CD8-positive, alpha-beta memory T cell (primary cell): ENCODE measurements around the gene ARHGAP45. TPM values are rescaled to one million over a fixed set of nuclear protein-coding genes. Genes with fewer than 3 reads are reported as not detected.

Source experiments
- CTCF ChIA-PET: fragments of 350-600 bp; sonication (Branson Sonifier 250); formaldehyde crosslinking; loops from one replicate; lab custom pipeline; 2021; ENCODE audit warnings: antibody characterized with exemption; lab: Charles Lee
- POLR2A ChIA-PET: fragments of 350-600 bp; sonication (Branson Sonifier 250); formaldehyde crosslinking; loops from one replicate; lab custom pipeline; 2021; ENCODE audit warnings: antibody characterized with exemption; lab: Charles Lee
- DNase-seq, 5 donors: peaks; one replicate each; pipeline versions ENCODE4 v3.0.0 to v3.0.0-alpha.2; 2020 to 2022; ENCODE audit warnings: mixed read lengths in 1 of 5
- H3K27ac ChIP-seq: one replicate; pipeline ENCODE4 v1.7.0; 2013; ENCODE audit warnings: low read depth, mild to moderate bottlenecking, low read length, moderate library complexity
- H3K27me3 ChIP-seq: 2 replicates; pipeline ENCODE4 v1.7.0; 2013; ENCODE audit warnings: low read length, mild to moderate bottlenecking; ENCODE audit not compliant: insufficient read depth, poor library complexity, severe bottlenecking
- H3K36me3 ChIP-seq: 2 replicates; pipeline ENCODE4 v1.7.0; 2013; ENCODE audit warnings: mild to moderate bottlenecking, low read length, moderate library complexity; ENCODE audit not compliant: insufficient read depth
- H3K4me1 ChIP-seq: 2 replicates; pipeline ENCODE4 v1.7.0; 2013; ENCODE audit warnings: mild to moderate bottlenecking, low read length, moderate library complexity; ENCODE audit not compliant: insufficient read depth
- H3K4me3 ChIP-seq: 2 replicates; pipeline ENCODE4 v1.7.0; 2013; ENCODE audit warnings: mild to moderate bottlenecking, low read length
- H3K9me3 ChIP-seq: 2 replicates; pipeline ENCODE4 v1.7.0; 2013; ENCODE audit warnings: mild to moderate bottlenecking, low read length
- H3K27ac Mint-ChIP-seq, 8 donors: one replicate each; pipeline ENCODE4 v1.8.0; 2020 to 2021; ENCODE audit warnings: mixed read lengths in 8 of 8, mild to moderate bottlenecking in 6 of 8, inconsistent platforms in 3 of 8, moderate library complexity in 3 of 8
- H3K27me3 Mint-ChIP-seq, 2 donors: one replicate each; pipeline ENCODE4 v1.8.0; 2020 to 2021; ENCODE audit warnings: mixed read lengths in 2 of 2, mild to moderate bottlenecking in 1 of 2, moderate library complexity in 1 of 2
- H3K36me3 Mint-ChIP-seq, 3 donors: one replicate each; pipeline ENCODE4 v1.8.0; 2020 to 2021; ENCODE audit warnings: mixed read lengths in 3 of 3, inconsistent platforms in 1 of 3, mild to moderate bottlenecking in 1 of 3
- H3K4me1 Mint-ChIP-seq, 3 donors: one replicate each; pipeline ENCODE4 v1.8.0; 2020 to 2021; ENCODE audit warnings: mixed read lengths in 3 of 3, inconsistent platforms in 1 of 3, mild to moderate bottlenecking in 1 of 3
- H3K4me3 Mint-ChIP-seq, 7 donors: one replicate each; pipeline ENCODE4 v1.8.0; 2020 to 2021; ENCODE audit warnings: mixed read lengths in 7 of 7, mild to moderate bottlenecking in 6 of 7, moderate library complexity in 4 of 7, inconsistent platforms in 2 of 7
- H3K9me3 Mint-ChIP-seq, 5 donors: one replicate each; pipeline ENCODE4 v1.8.0; 2020 to 2022; ENCODE audit warnings: mixed read lengths in 5 of 5, mild to moderate bottlenecking in 3 of 5, moderate library complexity in 2 of 5, inconsistent platforms in 1 of 5
- polyA plus RNA-seq: library from polyadenylated mRNA; unstranded; fragments of 300-500 nt; fragmentation: Illumina TruSeq; gene quantifications from one replicate; pipeline ENCODE4 v1.2.3, GENCODE V29; 2021
- total RNA-seq, 2 experiments: library from RNA; stranded (reverse); gene quantifications; one replicate each; pipeline ENCODE4 v1.2.3, GENCODE V29; 2021

Gene ARHGAP45
- total and polyA plus RNA-seq, 3 experiments from 2014 or later = 212 to 478 (median 220) TPM

GRCh38 chr19:1101337-1101698 is 34.4 kb downstream of the ARHGAP45 start:
- H3K27ac ChIP-seq = peak overlapping the region; percentile 4
- H3K9me3 ChIP-seq = no peaks in the 10 kb centered on the region
- peaks cover 0 to 6% (median 0%) of the 10 kb centered on the region in 3 donors for H3K36me3 Mint-ChIP-seq
- H3K27me3 Mint-ChIP-seq = no peaks in the 10 kb centered on the region
- no peaks in the 10 kb centered on the region for H3K36me3 ChIP-seq
- H3K9me3 Mint-ChIP-seq = peaks cover 0 to 2% (median 0%) of the 10 kb centered on the region in 5 donors
- CTCF ChIA-PET = interaction anchor here (0.6 to 2.3 kb wide), 5 partner anchors 11 to 94 kb away, joined by 3 to 9 read pairs (median 4); no protein-coding TSS in a partner anchor
- POLR2A ChIA-PET = no interaction called here
- H3K4me1 ChIP-seq = peaks cover 47% of the 10 kb centered on the region
- H3K27me3 ChIP-seq = no peaks in the 10 kb centered on the region
- no peak for DNase-seq
- peak overlapping the region in 4 of 7 donors; percentile 6 to 72 (median 26) for H3K4me3 Mint-ChIP-seq
- no peak overlapping the region for H3K4me3 ChIP-seq
- H3K27ac Mint-ChIP-seq = peak overlapping the region in 7 of 8 donors; percentile 87 to 100 (median 93)
- H3K4me1 Mint-ChIP-seq = peaks cover 25 to 46% (median 33%) of the 10 kb centered on the region in 3 donors

- POLR2A ChIA-PET = interaction anchor here (0.6 to 2.7 kb wide), 10 partner anchors 7 to 1232 kb away, joined by 3 to 9 read pairs (median 4); partner anchors contain the start of genes POLR2E and RNU6-2
- H3K27ac ChIP-seq = peak overlapping the region; percentile 74
- Mint-ChIP-seq H3K27ac (peak overlapping the region; percentile 87 to 100 (median 94)), H3K9me3 (peaks cover 0 to 2% (median 0%) of the 10 kb centered on the region in 5 donors), H3K36me3 (peaks cover 0 to 18% (median 0%) of the 10 kb centered on the region in 3 donors), H3K4me1 (peaks cover 27 to 47% (median 31%) of the 10 kb centered on the region in 3 donors), H3K4me3 (peak overlapping the region; percentile 62 to 90 (median 77)), H3K27me3 (no peaks in the 10 kb centered on the region)
- no peaks in the 10 kb centered on the region for H3K27me3 ChIP-seq
- H3K4me3 ChIP-seq = no peak overlapping the region
- peak in 2 of 5 donors; percentile 46 to 47 for DNase-seq
- H3K36me3 ChIP-seq = peaks cover 8% of the 10 kb centered on the region
- H3K9me3 ChIP-seq = no peaks in the 10 kb centered on the region
- H3K4me1 ChIP-seq = peaks cover 43% of the 10 kb centered on the region
- CTCF ChIA-PET = interaction anchor here (0.6 to 1.2 kb wide), 6 partner anchors 11 to 171 kb away, joined by 3 to 4 read pairs (median 3); partner anchors contain the start of gene ARHGAP45
Observed at GRCh38 chr19:1102407-1103131, 35.6 kb downstream of the ARHGAP45 start.

- Mint-ChIP-seq H3K4me1 (peaks cover 27 to 47% (median 31%) of the 10 kb centered on the region in 3 donors), H3K4me3 (peak overlapping the region; percentile 66 to 90 (median 77))
- CTCF ChIA-PET = interaction anchor here (0.6 to 1.2 kb wide), 5 partner anchors 35 to 171 kb away, joined by 3 to 4 read pairs (median 3); partner anchors contain the start of gene ARHGAP45
Observed at GRCh38 chr19:1103132-1103707, 36.3 kb downstream of the ARHGAP45 start.

GRCh38 chr19:1103708-1104310 is 36.8 kb downstream of the ARHGAP45 start, which contains the start of gene GPX4:
TSS of gene GPX4 (plus strand) at chr19:1103994. CDS start at chr19:1104044, 50 bp downstream.
- peaks cover 24 to 43% (median 28%) of the 10 kb centered on the region in 3 donors for H3K4me1 Mint-ChIP-seq
- peaks cover 0 to 2% (median 0%) of the 10 kb centered on the region in 5 donors for H3K9me3 Mint-ChIP-seq
- Histone ChIP-seq H3K4me1 (peaks cover 43% of the 10 kb centered on the region), H3K36me3 (peaks cover 8% of the 10 kb centered on the region), H3K27ac (peak within 1 kb of the TSS; percentile 85), H3K27me3 (no peaks in the 10 kb centered on the region), H3K9me3 (no peaks in the 10 kb centered on the region), H3K4me3 (peak within 1 kb of the TSS; percentile 69)
- no peaks in the 10 kb centered on the region for H3K27me3 Mint-ChIP-seq
- peak within 1 kb of the TSS; percentile 87 to 100 (median 94) for H3K27ac Mint-ChIP-seq
- peak; percentile 94 to 99 (median 98) for DNase-seq
- ChIA-PET CTCF (interaction anchor here (1.1 to 1.4 kb wide), 4 partner anchors 36 to 141 kb away, joined by 3 to 4 read pairs (median 4); partner anchors contain the start of gene ARHGAP45), POLR2A (interaction anchor here (0.6 to 2.7 kb wide), 10 partner anchors 9 to 165 kb away, joined by 3 to 14 read pairs (median 4); partner anchors contain the start of genes ABCA7, ARHGAP45, CIRBP and POLR2E)
- peaks cover 0 to 20% (median 0%) of the 10 kb centered on the region in 3 donors for H3K36me3 Mint-ChIP-seq
- H3K4me3 Mint-ChIP-seq = peak within 1 kb of the TSS; percentile 73 to 92 (median 78)

More at GRCh38 chr19:1103132-1103707, 36.3 kb downstream of the ARHGAP45 start:
- Histone ChIP-seq H3K4me3 (peak overlapping the region; percentile 56), H3K4me1 (peaks cover 43% of the 10 kb centered on the region), H3K27ac (peak overlapping the region; percentile 74), H3K36me3 (peaks cover 8% of the 10 kb centered on the region), H3K9me3 (no peaks in the 10 kb centered on the region), H3K27me3 (no peaks in the 10 kb centered on the region)
- DNase-seq = no peak
- H3K36me3 Mint-ChIP-seq = peaks cover 0 to 18% (median 0%) of the 10 kb centered on the region in 3 donors
- H3K9me3 Mint-ChIP-seq = peaks cover 0 to 2% (median 0%) of the 10 kb centered on the region in 5 donors
- no peaks in the 10 kb centered on the region for H3K27me3 Mint-ChIP-seq
- POLR2A ChIA-PET = interaction anchor here (0.6 to 2.7 kb wide), 15 partner anchors 8 to 1232 kb away, joined by 3 to 14 read pairs (median 4); partner anchors contain the start of genes ABCA7, ARHGAP45, CIRBP and POLR2E
- H3K27ac Mint-ChIP-seq = peak overlapping the region; percentile 87 to 100 (median 94)

- no peaks in the 10 kb centered on the region for H3K27me3 ChIP-seq
- peaks cover 41% of the 10 kb centered on the region for H3K4me1 ChIP-seq
- H3K4me3 Mint-ChIP-seq = peak overlapping the region; percentile 71 to 92 (median 75)
- DNase-seq = peak; percentile 72 to 84 (median 76)
- peaks cover 0 to 20% (median 0%) of the 10 kb centered on the region in 3 donors for H3K36me3 Mint-ChIP-seq
- POLR2A ChIA-PET = interaction anchor here (0.6 to 2.7 kb wide), 9 partner anchors 11 to 165 kb away, joined by 3 to 14 read pairs (median 4); partner anchors contain the start of genes ABCA7, ARHGAP45, CIRBP and RNU6-2
- peak overlapping the region; percentile 69 for H3K4me3 ChIP-seq
- peak overlapping the region; percentile 85 for H3K27ac ChIP-seq
- no peaks in the 10 kb centered on the region for H3K27me3 Mint-ChIP-seq
- H3K9me3 ChIP-seq = no peaks in the 10 kb centered on the region
- peak overlapping the region in 6 of 8 donors; percentile 58 to 95 (median 66) for H3K27ac Mint-ChIP-seq
- peaks cover 8% of the 10 kb centered on the region for H3K36me3 ChIP-seq
- CTCF ChIA-PET = interaction anchor here (1.4 kb wide), 1 partner anchor 140 kb away, joined by 4 read pairs; no protein-coding TSS in a partner anchor
- peaks cover 0 to 2% (median 0%) of the 10 kb centered on the region in 5 donors for H3K9me3 Mint-ChIP-seq
- H3K4me1 Mint-ChIP-seq = peaks cover 22 to 41% (median 26%) of the 10 kb centered on the region in 3 donors
Observed at GRCh38 chr19:1104311-1105007, 37.5 kb downstream of the ARHGAP45 start.

GRCh38 chr19:1105008-1105872 is 38.3 kb downstream of the ARHGAP45 start:
- CTCF ChIA-PET = interaction anchor here (1.4 kb wide), 1 partner anchor 139 kb away, joined by 4 read pairs; no protein-coding TSS in a partner anchor
- POLR2A ChIA-PET = interaction anchor here (0.9 to 2.5 kb wide), 5 partner anchors 28 to 94 kb away, joined by 3 to 14 read pairs (median 4); partner anchors contain the start of gene ARHGAP45
- Mint-ChIP-seq H3K27me3 (no peaks in the 10 kb centered on the region), H3K9me3 (peaks cover 0 to 2% (median 0%) of the 10 kb centered on the region in 5 donors), H3K36me3 (peaks cover 0 to 24% (median 0%) of the 10 kb centered on the region in 3 donors), H3K4me1 (peaks cover 20 to 36% (median 26%) of the 10 kb centered on the region in 3 donors), H3K27ac (peak overlapping the region; percentile 61 to 95 (median 72)), H3K4me3 (peak overlapping the region; percentile 71 to 92 (median 77))
- DNase-seq = no peak
- Histone ChIP-seq H3K27ac (peak overlapping the region; percentile 85), H3K36me3 (peaks cover 8% of the 10 kb centered on the region), H3K27me3 (no peaks in the 10 kb centered on the region), H3K4me1 (peaks cover 33% of the 10 kb centered on the region), H3K9me3 (no peaks in the 10 kb centered on the region), H3K4me3 (peak overlapping the region; percentile 69)
